H9 (cell line): ENCODE measurements around the gene MAP3K12. TPM values are rescaled to one million over a fixed set of nuclear protein-coding genes. Genes with fewer than 3 reads are reported as not detected.

Experiments
- DNase-seq: peaks from one replicate; pipeline ENCODE4 v3.0.0-alpha.2; 2017
- H2AFZ ChIP-seq: one replicate; pipeline ENCODE4 v1.6.1; 2013; ENCODE audit warnings: mild to moderate bottlenecking, low read length, control low read depth, moderate library complexity
- H2AK5ac ChIP-seq: 2 replicates; pipeline ENCODE4 v1.6.1; 2013; ENCODE audit warnings: low read length, control low read depth, mixed read lengths; ENCODE audit not compliant: insufficient read length
- H2BK120ac ChIP-seq: one replicate; pipeline ENCODE4 v1.6.1; 2013; ENCODE audit warnings: low read depth, mild to moderate bottlenecking, low read length, control low read depth, inconsistent platforms; ENCODE audit not compliant: poor library complexity, severe bottlenecking
- H2BK12ac ChIP-seq: 2 replicates; pipeline ENCODE4 v1.6.1; 2013; ENCODE audit warnings: low read length, control low read depth, mixed read lengths, low read depth; ENCODE audit not compliant: insufficient read length
- H2BK15ac ChIP-seq: 2 replicates; pipeline ENCODE4 v1.6.1; 2013; ENCODE audit warnings: low read depth, low read length, control low read depth
- H2BK20ac ChIP-seq: one replicate; pipeline ENCODE4 v1.6.1; 2013; ENCODE audit warnings: low read depth, mild to moderate bottlenecking, low read length, control low read depth, inconsistent platforms; ENCODE audit not compliant: poor library complexity, severe bottlenecking
- H2BK5ac ChIP-seq: 2 replicates; pipeline ENCODE4 v1.6.1; 2013; ENCODE audit warnings: low read length, control low read depth, mixed read lengths; ENCODE audit not compliant: insufficient read length
- H3K14ac ChIP-seq: 2 replicates; pipeline ENCODE4 v1.6.1; 2013; ENCODE audit warnings: low read length, control low read depth; ENCODE audit not compliant: insufficient read depth
- H3K18ac ChIP-seq: 2 replicates; pipeline ENCODE4 v1.6.1; 2013; ENCODE audit warnings: low read depth, mild to moderate bottlenecking, mixed read lengths, low read length, control low read depth; ENCODE audit not compliant: insufficient read length
- H3K23ac ChIP-seq: 2 replicates; pipeline ENCODE4 v1.6.1; 2013; ENCODE audit warnings: low read length, control low read depth, mixed read lengths, low read depth; ENCODE audit not compliant: insufficient read length
- H3K23me2 ChIP-seq: 2 replicates; pipeline ENCODE4 v1.6.1; 2013; ENCODE audit warnings: low read depth, mild to moderate bottlenecking, mixed read lengths, low read length, control low read depth; ENCODE audit not compliant: insufficient read length, poor library complexity, severe bottlenecking
- H3K27ac ChIP-seq: 2 replicates; pipeline ENCODE4 v1.5.1; 2013; ENCODE audit warnings: low read length, control low read depth, mixed read lengths, low read depth; ENCODE audit not compliant: insufficient read length
- H3K27me3 ChIP-seq: 2 replicates; pipeline ENCODE4 v1.6.1; 2013; ENCODE audit warnings: low read length, control low read depth, inconsistent platforms; ENCODE audit not compliant: insufficient read depth
- H3K4ac ChIP-seq: 2 replicates; pipeline ENCODE4 v1.6.1; 2013; ENCODE audit warnings: low read depth, mild to moderate bottlenecking, control low read depth, inconsistent platforms, low read length, moderate library complexity
- H3K4me1 ChIP-seq: 2 replicates; pipeline ENCODE4 v1.6.1; 2013; ENCODE audit warnings: low read length, control low read depth, inconsistent platforms; ENCODE audit not compliant: insufficient read depth
- H3K4me2 ChIP-seq: 2 replicates; pipeline ENCODE4 v1.6.1; 2013; ENCODE audit warnings: low read length, control low read depth, mixed read lengths; ENCODE audit not compliant: insufficient read length, insufficient read depth
- H3K56ac ChIP-seq: 2 replicates; pipeline ENCODE4 v1.6.1; 2013; ENCODE audit warnings: low read depth, mild to moderate bottlenecking, mixed read lengths, low read length, control low read depth; ENCODE audit not compliant: insufficient read length
- H3K79me1 ChIP-seq: 2 replicates; pipeline ENCODE4 v1.6.1; 2013; ENCODE audit warnings: low read depth, mild to moderate bottlenecking, moderate library complexity, low read length, control low read depth, inconsistent platforms; ENCODE audit not compliant: insufficient read depth, poor library complexity, severe bottlenecking
- H3K79me2 ChIP-seq: 2 replicates; pipeline ENCODE4 v1.6.1; 2013; ENCODE audit warnings: low read length, control low read depth, inconsistent platforms; ENCODE audit not compliant: insufficient read depth
- H3K9ac ChIP-seq: 2 replicates; pipeline ENCODE4 v1.6.1; 2013; ENCODE audit warnings: low read length, control low read depth, mixed read lengths; ENCODE audit not compliant: insufficient read length; ENCODE audit errors: extremely low read depth
- H3K9me3 ChIP-seq: one replicate; pipeline ENCODE4 v1.6.1; 2013; ENCODE audit warnings: low read depth, low read length, inconsistent platforms; ENCODE audit not compliant: control insufficient read depth
- H3T11ph ChIP-seq: one replicate; pipeline ENCODE4 v1.6.1; 2013; ENCODE audit warnings: mild to moderate bottlenecking, low read length, control low read depth, inconsistent platforms
- H4K20me1 ChIP-seq: one replicate; pipeline ENCODE4 v1.6.1; 2013; ENCODE audit not compliant: control insufficient read depth, insufficient read length, insufficient read depth
- H4K5ac ChIP-seq: 2 replicates; pipeline ENCODE4 v1.6.1; 2013; ENCODE audit warnings: low read depth, mild to moderate bottlenecking, mixed read lengths, low read length, control low read depth; ENCODE audit not compliant: insufficient read length
- H4K8ac ChIP-seq: replicated peaks from 2 replicates; pipeline ENCODE4 v1.6.1; 2013; ENCODE audit warnings: low read length, control low read depth, mixed read lengths, low read depth; ENCODE audit not compliant: insufficient read length
- H4K91ac ChIP-seq: 2 replicates; pipeline ENCODE4 v1.6.1; 2013; ENCODE audit warnings: low read depth, mild to moderate bottlenecking, moderate library complexity, mixed read lengths, low read length, control low read depth; ENCODE audit not compliant: insufficient read length
- H3K27ac Mint-ChIP-seq, 3 experiments: 2 replicates in 2 of 3; 3 replicates in 1 of 3; pipeline ENCODE4 v1.8.0; 2020 to 2021; ENCODE audit warnings: mixed read lengths in 3 of 3, mild to moderate bottlenecking in 1 of 3, moderate library complexity in 1 of 3
- H3K27me3 Mint-ChIP-seq: 2 replicates; pipeline ENCODE4 v1.8.0; 2021; ENCODE audit warnings: low read depth, mild to moderate bottlenecking, moderate library complexity, mixed read lengths
- H3K36me3 Mint-ChIP-seq, 3 experiments: 2 replicates in 2 of 3; 3 replicates in 1 of 3; pipeline ENCODE4 v1.8.0; 2020 to 2021; ENCODE audit warnings: low read depth in 3 of 3, mixed read lengths in 3 of 3; ENCODE audit not compliant: insufficient read depth in 1 of 3
- H3K4me1 Mint-ChIP-seq, 2 experiments: 2 replicates each; pipeline ENCODE4 v1.8.0; 2020; ENCODE audit warnings: mixed read lengths in 2 of 2
- H3K4me3 Mint-ChIP-seq, 2 experiments: 2 replicates in 1 of 2; 3 replicates in 1 of 2; pipeline ENCODE4 v1.8.0; 2020 to 2021; ENCODE audit warnings: mild to moderate bottlenecking in 2 of 2, mixed read lengths in 2 of 2, moderate library complexity in 1 of 2
- H3K9me3 Mint-ChIP-seq, 2 experiments: 2 replicates in 1 of 2; 3 replicates in 1 of 2; pipeline ENCODE4 v1.8.0; 2020; ENCODE audit warnings: mild to moderate bottlenecking in 2 of 2, mixed read lengths in 2 of 2, moderate library complexity in 1 of 2
- WGBS: extraction: QIAGEN DNeasy Blood & Tissue Kit; methylation state at CpG from one replicate; pipeline ENCODE4 v1.1.7; 2013; ENCODE audit warnings: missing lambda C conversion rate, low lambda C conversion rate, mixed read lengths; ENCODE audit not compliant: insufficient read length; ENCODE audit errors: extremely low coverage; 5-methylcytosine and 5-hydroxymethylcytosine counted together
- total RNA-seq: library from RNA; stranded (reverse); gene quantifications from 2 replicates; pipeline ENCODE4 v1.2.1, GENCODE V29; 2021
- TF ChIP-seq, protein P1 (sequence below): fragments of 200-600 bp; sonication (generic); conservative IDR thresholded peaks from 3 replicates; pipeline ENCODE4 v1.8.0; 2021; ENCODE audit warnings: antibody characterized with exemption, mild to moderate bottlenecking

The MAP3K12 gene
- total RNA-seq, 1 experiment from 2014 or later: 22.3 TPM

DNA sequence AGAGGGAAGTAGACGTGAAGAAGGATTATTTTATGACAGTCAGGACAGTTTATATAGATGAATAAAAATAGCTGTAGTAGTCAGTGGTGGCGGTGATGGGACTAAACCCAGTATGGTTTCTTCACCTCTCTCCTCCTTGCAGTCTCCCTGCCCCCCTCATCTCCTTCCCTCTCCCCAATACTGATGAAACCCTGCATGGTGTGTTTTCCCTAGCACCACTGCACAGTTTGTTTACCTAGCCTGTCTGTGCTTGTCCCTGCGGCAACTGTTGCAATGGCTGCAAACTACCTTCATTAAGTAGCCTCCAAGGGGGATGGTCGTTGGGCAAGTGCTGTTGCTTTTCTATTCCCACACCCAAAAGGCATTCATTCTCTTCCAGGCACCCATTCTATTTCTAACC is 32.6 kb downstream of the MAP3K12 start:
- Histone ChIP-seq H3T11ph (no peak overlapping the region), H2AFZ (no peak overlapping the region), H4K91ac (no peak overlapping the region), H2BK20ac (no peak overlapping the region), H3K27ac (no peak overlapping the region), H3K23me2 (no peaks in the 10 kb centered on the region), H3K56ac (no peak overlapping the region), H3K4me1 (no peaks in the 10 kb centered on the region), H3K9ac (no peak overlapping the region), H2BK12ac (no peak overlapping the region), H3K27me3 (no peaks in the 10 kb centered on the region), H3K9me3 (no peaks in the 10 kb centered on the region), H3K79me1 (peaks cover 14% of the 10 kb centered on the region), H3K4ac (no peak overlapping the region), H3K23ac (no peak overlapping the region), H3K18ac (no peak overlapping the region), H2BK5ac (no peak overlapping the region), H2AK5ac (no peak overlapping the region), H3K79me2 (no peaks in the 10 kb centered on the region; the same call in none of the 2 replicates), H4K5ac (no peak overlapping the region), H4K8ac (no peak overlapping the region), H3K14ac (no peak overlapping the region), H3K4me2 (no peak overlapping the region), H2BK120ac (no peak overlapping the region), H2BK15ac (no peak overlapping the region), H4K20me1 (no peaks in the 10 kb centered on the region)
- Mint-ChIP-seq H3K9me3 (no peaks in the 10 kb centered on the region; a peak in 1 of 5 replicates), H3K4me1 (peaks cover 34 to 56% of the 10 kb centered on the region in 2 experiments), H3K4me3 (no peak overlapping the region), H3K27me3 (no peaks in the 10 kb centered on the region), H3K27ac (peak overlapping the region; percentile 40 to 92 (median 89); a peak in 5 of 7 replicates), H3K36me3 (peaks cover 77 to 99% (median 96%) of the 10 kb centered on the region in 3 experiments; a peak in 6 of 7 replicates)
- no CpG with 5 or more reads among the region's 4 CpGs for WGBS
- no peak for DNase-seq
- TF ChIP-seq, protein P1, sequence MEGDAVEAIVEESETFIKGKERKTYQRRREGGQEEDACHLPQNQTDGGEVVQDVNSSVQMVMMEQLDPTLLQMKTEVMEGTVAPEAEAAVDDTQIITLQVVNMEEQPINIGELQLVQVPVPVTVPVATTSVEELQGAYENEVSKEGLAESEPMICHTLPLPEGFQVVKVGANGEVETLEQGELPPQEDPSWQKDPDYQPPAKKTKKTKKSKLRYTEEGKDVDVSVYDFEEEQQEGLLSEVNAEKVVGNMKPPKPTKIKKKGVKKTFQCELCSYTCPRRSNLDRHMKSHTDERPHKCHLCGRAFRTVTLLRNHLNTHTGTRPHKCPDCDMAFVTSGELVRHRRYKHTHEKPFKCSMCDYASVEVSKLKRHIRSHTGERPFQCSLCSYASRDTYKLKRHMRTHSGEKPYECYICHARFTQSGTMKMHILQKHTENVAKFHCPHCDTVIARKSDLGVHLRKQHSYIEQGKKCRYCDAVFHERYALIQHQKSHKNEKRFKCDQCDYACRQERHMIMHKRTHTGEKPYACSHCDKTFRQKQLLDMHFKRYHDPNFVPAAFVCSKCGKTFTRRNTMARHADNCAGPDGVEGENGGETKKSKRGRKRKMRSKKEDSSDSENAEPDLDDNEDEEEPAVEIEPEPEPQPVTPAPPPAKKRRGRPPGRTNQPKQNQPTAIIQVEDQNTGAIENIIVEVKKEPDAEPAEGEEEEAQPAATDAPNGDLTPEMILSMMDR: no peak
